Measurements from ENCODE around the gene KRT15.
A peak's percentile ranks its signal among the peaks of the same experiment; 100 is the strongest.

KRT15 gene

GRCh38 chr17:41532947-41533570 is 14.4 kb upstream of the KRT15 start:
- H3K4me3 ChIP-seq (ENCODE audit: low read depth, low read length): no peak overlapping the region
- POLR2A ChIA-PET: no interaction called here
- no peak for DNase-seq (ENCODE audit: low read depth, low spot score)
- CTCF ChIA-PET: interaction anchor here (1.3 to 1.6 kb wide), 3 partner anchors 12 to 116 kb away, joined by 5 to 19 read pairs (median 5); no protein-coding TSS in a partner anchor
- TF ChIP-seq CTCF (IDR thresholded peaks at IDR 0.05; ENCODE audit: insufficient read depth, low read length, missing control alignments): no peak

- POLR2A ChIA-PET: no interaction called here
- CTCF ChIA-PET: interaction anchor here (1.2 to 1.6 kb wide), 4 partner anchors 11 to 209 kb away, joined by 3 to 19 read pairs (median 5); no protein-coding TSS in a partner anchor
- no peak for TF ChIP-seq CTCF (IDR thresholded peaks at IDR 0.05; ENCODE audit: insufficient read depth, low read length, missing control alignments)
- DNase-seq (ENCODE audit: low read depth, low spot score): no peak
- H3K4me3 ChIP-seq (ENCODE audit: low read depth, low read length): no peak overlapping the region
Observed at GRCh38 chr17:41531993-41532392, 13.3 kb upstream of the KRT15 start.

- peak; percentile 40 for DNase-seq (ENCODE audit: low read depth, low spot score)
- TF ChIP-seq CTCF (IDR thresholded peaks at IDR 0.05; ENCODE audit: insufficient read depth, low read length, missing control alignments): no peak
- CTCF ChIA-PET: interaction anchor here (0.6 to 2.8 kb wide), 8 partner anchors 8 to 137 kb away, joined by 3 to 18 read pairs (median 6); no protein-coding TSS in a partner anchor
- H3K4me3 ChIP-seq (ENCODE audit: low read depth, low read length): no peak overlapping the region
- POLR2A ChIA-PET: interaction anchor here (1.0 to 1.6 kb wide), 3 partner anchors 8 to 18 kb away, joined by 3 to 5 read pairs (median 5); no protein-coding TSS in a partner anchor
Observed at GRCh38 chr17:41530062-41531048, 11.7 kb upstream of the KRT15 start.

GRCh38 chr17:41529491-41529915 is 10.8 kb upstream of the KRT15 start:
- no peak for DNase-seq (ENCODE audit: low read depth, low spot score)
- no peak overlapping the region for H3K4me3 ChIP-seq (ENCODE audit: low read depth, low read length)
- ChIA-PET POLR2A (interaction anchor here (1.6 to 2.6 kb wide), 2 partner anchors 19 kb away, joined by 5 to 11 read pairs; no protein-coding TSS in a partner anchor), CTCF (interaction anchor here (1.1 to 2.8 kb wide), 6 partner anchors 11 to 133 kb away, joined by 3 to 18 read pairs (median 8); no protein-coding TSS in a partner anchor)
- no peak for TF ChIP-seq CTCF (IDR thresholded peaks at IDR 0.05; ENCODE audit: insufficient read depth, low read length, missing control alignments)

GRCh38 chr17:41528959-41529353 is 10.3 kb upstream of the KRT15 start:
- ChIA-PET CTCF (interaction anchor here (0.7 to 2.8 kb wide), 7 partner anchors 14 to 138 kb away, joined by 4 to 18 read pairs (median 9); no protein-coding TSS in a partner anchor), POLR2A (interaction anchor here (0.5 to 2.6 kb wide), 3 partner anchors 10 to 356 kb away, joined by 3 to 11 read pairs (median 6); no protein-coding TSS in a partner anchor)
- H3K4me3 ChIP-seq (ENCODE audit: low read depth, low read length): no peak overlapping the region
- no peak for TF ChIP-seq CTCF (IDR thresholded peaks at IDR 0.05; ENCODE audit: insufficient read depth, low read length, missing control alignments)
- no peak for DNase-seq (ENCODE audit: low read depth, low spot score)

Data from AG04449 (cell line).